Renal cortical epithelial cell (primary cell): ENCODE data around the gene C1orf174. TPM values are rescaled to one million over a fixed set of nuclear protein-coding genes. Genes with fewer than 3 reads are reported as not detected.

Experiments
- DNase-seq: peaks from one replicate; pipeline ENCODE4 v3.0.0-alpha.2; 2011; ENCODE audit warnings: low read depth
- total RNA-seq: library from RNA; depleted of rRNA; stranded (reverse); fragments of >200 nt; gene quantifications from 2 replicates; pipeline ENCODE4 v1.2.3, GENCODE V29; 2014

The C1orf174 gene
- total RNA-seq = 31.8 and 33.5 TPM in 2 replicates

- DNase-seq = peak; percentile 93
Measured at GRCh38 chr1:3900150-3900968, at the start of gene C1orf174. Gene C1orf174, minus strand, starts transcription at chr1:3900272. Its CDS starts 86 bp downstream, at chr1:3900186.

- DNase-seq = no peak
Measured at GRCh38 chr1:3948344-3948743, 48.3 kb upstream of the C1orf174 start.

GRCh38 chr1:3945916-3946840 is 46.1 kb upstream of the C1orf174 start:
- DNase-seq = no peak

- no peak for DNase-seq
Measured at GRCh38 chr1:3945222-3945621, 45.1 kb upstream of the C1orf174 start.

- no peak for DNase-seq
Measured at GRCh38 chr1:3944578-3945125, 44.6 kb upstream of the C1orf174 start.

- DNase-seq = no peak
Measured at GRCh38 chr1:3943806-3944577, 43.9 kb upstream of the C1orf174 start.

GRCh38 chr1:3943123-3943431 is 43.0 kb upstream of the C1orf174 start:
- no peak for DNase-seq

GRCh38 chr1:3942416-3943122 is 42.5 kb upstream of the C1orf174 start:
- DNase-seq = no peak

GRCh38 chr1:3940754-3941345 is 40.8 kb upstream of the C1orf174 start:
- DNase-seq = no peak

GRCh38 chr1:3940081-3940753 is 40.1 kb upstream of the C1orf174 start:
- DNase-seq = no peak

GRCh38 chr1:3939242-3940080 is 39.4 kb upstream of the C1orf174 start:
- no peak for DNase-seq

- DNase-seq = no peak
Measured at GRCh38 chr1:3932156-3932919, 32.3 kb upstream of the C1orf174 start.

GRCh38 chr1:3931007-3931912 is 31.2 kb upstream of the C1orf174 start:
- DNase-seq = no peak

- no peak for DNase-seq
Measured at GRCh38 chr1:3930301-3931006, 30.4 kb upstream of the C1orf174 start.

GRCh38 chr1:3929126-3929525 is 29.1 kb upstream of the C1orf174 start:
- DNase-seq = no peak

- DNase-seq = no peak
Measured at GRCh38 chr1:3928586-3928985, 28.5 kb upstream of the C1orf174 start.

GRCh38 chr1:3926956-3927355 is 26.9 kb upstream of the C1orf174 start:
- DNase-seq = no peak
